Liver (tissue), 3 donors: ENCODE data around the gene CRYZL1.

ENCODE experiments used
- JUND ChIP-seq, 2 donors: IDR thresholded peaks; 2 replicates each; pipeline ENCODE4 v1.6.1; 2016; ENCODE audit warnings: antibody characterized with exemption in 2 of 2
- RAD21 ChIP-seq, 2 donors: IDR thresholded peaks; 2 replicates each; pipeline ENCODE4 v1.6.1; 2016; ENCODE audit warnings: antibody characterized with exemption in 2 of 2, mild to moderate bottlenecking in 2 of 2
- TF ChIP-seq, protein P1 (sequence below): IDR thresholded peaks from 2 replicates; pipeline ENCODE4 v1.6.1; 2016; ENCODE audit warnings: antibody characterized with exemption
- TF ChIP-seq, protein P2 (sequence below): fragments of 150-350 bp; IDR thresholded peaks from 2 replicates; pipeline ENCODE4 v1.5.1; 2017; ENCODE audit warnings: improper control_type of control experiment, low read depth, low read length; ENCODE audit not compliant: missing input control
- donor health status: healthy.
- donor health status: healthy.

DNA sequence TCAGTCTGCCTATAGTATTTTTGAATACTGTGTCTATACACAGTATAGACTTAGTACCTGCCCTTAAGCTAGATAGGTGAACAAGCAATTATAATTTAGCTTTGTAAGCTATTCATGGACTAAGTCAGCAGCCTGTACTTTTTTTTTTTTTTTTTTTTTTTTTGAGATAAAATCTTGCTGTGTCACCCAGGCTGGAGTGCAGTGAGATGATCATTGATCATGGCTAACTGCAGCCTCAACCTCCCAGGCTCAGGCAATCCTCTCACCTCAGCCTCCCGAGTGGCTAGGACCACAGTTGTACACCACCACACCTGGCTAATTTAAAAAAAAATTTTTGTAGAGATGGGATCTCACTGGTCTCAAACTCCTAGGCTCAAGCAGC, 18.0 kb upstream of the CRYZL1 start:
- TF ChIP-seq RAD21 (IDR thresholded peaks at IDR 0.05): no peak
- no peak for TF ChIP-seq JUND (IDR thresholded peaks at IDR 0.05)
- TF ChIP-seq, protein P1, sequence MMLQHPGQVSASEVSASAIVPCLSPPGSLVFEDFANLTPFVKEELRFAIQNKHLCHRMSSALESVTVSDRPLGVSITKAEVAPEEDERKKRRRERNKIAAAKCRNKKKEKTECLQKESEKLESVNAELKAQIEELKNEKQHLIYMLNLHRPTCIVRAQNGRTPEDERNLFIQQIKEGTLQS: no peak
- TF ChIP-seq, protein P2, sequence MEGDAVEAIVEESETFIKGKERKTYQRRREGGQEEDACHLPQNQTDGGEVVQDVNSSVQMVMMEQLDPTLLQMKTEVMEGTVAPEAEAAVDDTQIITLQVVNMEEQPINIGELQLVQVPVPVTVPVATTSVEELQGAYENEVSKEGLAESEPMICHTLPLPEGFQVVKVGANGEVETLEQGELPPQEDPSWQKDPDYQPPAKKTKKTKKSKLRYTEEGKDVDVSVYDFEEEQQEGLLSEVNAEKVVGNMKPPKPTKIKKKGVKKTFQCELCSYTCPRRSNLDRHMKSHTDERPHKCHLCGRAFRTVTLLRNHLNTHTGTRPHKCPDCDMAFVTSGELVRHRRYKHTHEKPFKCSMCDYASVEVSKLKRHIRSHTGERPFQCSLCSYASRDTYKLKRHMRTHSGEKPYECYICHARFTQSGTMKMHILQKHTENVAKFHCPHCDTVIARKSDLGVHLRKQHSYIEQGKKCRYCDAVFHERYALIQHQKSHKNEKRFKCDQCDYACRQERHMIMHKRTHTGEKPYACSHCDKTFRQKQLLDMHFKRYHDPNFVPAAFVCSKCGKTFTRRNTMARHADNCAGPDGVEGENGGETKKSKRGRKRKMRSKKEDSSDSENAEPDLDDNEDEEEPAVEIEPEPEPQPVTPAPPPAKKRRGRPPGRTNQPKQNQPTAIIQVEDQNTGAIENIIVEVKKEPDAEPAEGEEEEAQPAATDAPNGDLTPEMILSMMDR: no peak
